ENCODE results near the gene PSAPL1. TPM values are rescaled to one million over a fixed set of nuclear protein-coding genes. Genes with fewer than 3 reads are reported as not detected.

PSAPL1 gene
- total and polyA plus RNA-seq, 9 of the 15 experiments (the other 6 are each of a cell fraction or from before 2014, with no cell fraction given): not detected

GRCh38 chr4:7410446-7410845 is 24.3 kb downstream of the PSAPL1 start (continued):
- TF ChIP-seq, protein P1, sequence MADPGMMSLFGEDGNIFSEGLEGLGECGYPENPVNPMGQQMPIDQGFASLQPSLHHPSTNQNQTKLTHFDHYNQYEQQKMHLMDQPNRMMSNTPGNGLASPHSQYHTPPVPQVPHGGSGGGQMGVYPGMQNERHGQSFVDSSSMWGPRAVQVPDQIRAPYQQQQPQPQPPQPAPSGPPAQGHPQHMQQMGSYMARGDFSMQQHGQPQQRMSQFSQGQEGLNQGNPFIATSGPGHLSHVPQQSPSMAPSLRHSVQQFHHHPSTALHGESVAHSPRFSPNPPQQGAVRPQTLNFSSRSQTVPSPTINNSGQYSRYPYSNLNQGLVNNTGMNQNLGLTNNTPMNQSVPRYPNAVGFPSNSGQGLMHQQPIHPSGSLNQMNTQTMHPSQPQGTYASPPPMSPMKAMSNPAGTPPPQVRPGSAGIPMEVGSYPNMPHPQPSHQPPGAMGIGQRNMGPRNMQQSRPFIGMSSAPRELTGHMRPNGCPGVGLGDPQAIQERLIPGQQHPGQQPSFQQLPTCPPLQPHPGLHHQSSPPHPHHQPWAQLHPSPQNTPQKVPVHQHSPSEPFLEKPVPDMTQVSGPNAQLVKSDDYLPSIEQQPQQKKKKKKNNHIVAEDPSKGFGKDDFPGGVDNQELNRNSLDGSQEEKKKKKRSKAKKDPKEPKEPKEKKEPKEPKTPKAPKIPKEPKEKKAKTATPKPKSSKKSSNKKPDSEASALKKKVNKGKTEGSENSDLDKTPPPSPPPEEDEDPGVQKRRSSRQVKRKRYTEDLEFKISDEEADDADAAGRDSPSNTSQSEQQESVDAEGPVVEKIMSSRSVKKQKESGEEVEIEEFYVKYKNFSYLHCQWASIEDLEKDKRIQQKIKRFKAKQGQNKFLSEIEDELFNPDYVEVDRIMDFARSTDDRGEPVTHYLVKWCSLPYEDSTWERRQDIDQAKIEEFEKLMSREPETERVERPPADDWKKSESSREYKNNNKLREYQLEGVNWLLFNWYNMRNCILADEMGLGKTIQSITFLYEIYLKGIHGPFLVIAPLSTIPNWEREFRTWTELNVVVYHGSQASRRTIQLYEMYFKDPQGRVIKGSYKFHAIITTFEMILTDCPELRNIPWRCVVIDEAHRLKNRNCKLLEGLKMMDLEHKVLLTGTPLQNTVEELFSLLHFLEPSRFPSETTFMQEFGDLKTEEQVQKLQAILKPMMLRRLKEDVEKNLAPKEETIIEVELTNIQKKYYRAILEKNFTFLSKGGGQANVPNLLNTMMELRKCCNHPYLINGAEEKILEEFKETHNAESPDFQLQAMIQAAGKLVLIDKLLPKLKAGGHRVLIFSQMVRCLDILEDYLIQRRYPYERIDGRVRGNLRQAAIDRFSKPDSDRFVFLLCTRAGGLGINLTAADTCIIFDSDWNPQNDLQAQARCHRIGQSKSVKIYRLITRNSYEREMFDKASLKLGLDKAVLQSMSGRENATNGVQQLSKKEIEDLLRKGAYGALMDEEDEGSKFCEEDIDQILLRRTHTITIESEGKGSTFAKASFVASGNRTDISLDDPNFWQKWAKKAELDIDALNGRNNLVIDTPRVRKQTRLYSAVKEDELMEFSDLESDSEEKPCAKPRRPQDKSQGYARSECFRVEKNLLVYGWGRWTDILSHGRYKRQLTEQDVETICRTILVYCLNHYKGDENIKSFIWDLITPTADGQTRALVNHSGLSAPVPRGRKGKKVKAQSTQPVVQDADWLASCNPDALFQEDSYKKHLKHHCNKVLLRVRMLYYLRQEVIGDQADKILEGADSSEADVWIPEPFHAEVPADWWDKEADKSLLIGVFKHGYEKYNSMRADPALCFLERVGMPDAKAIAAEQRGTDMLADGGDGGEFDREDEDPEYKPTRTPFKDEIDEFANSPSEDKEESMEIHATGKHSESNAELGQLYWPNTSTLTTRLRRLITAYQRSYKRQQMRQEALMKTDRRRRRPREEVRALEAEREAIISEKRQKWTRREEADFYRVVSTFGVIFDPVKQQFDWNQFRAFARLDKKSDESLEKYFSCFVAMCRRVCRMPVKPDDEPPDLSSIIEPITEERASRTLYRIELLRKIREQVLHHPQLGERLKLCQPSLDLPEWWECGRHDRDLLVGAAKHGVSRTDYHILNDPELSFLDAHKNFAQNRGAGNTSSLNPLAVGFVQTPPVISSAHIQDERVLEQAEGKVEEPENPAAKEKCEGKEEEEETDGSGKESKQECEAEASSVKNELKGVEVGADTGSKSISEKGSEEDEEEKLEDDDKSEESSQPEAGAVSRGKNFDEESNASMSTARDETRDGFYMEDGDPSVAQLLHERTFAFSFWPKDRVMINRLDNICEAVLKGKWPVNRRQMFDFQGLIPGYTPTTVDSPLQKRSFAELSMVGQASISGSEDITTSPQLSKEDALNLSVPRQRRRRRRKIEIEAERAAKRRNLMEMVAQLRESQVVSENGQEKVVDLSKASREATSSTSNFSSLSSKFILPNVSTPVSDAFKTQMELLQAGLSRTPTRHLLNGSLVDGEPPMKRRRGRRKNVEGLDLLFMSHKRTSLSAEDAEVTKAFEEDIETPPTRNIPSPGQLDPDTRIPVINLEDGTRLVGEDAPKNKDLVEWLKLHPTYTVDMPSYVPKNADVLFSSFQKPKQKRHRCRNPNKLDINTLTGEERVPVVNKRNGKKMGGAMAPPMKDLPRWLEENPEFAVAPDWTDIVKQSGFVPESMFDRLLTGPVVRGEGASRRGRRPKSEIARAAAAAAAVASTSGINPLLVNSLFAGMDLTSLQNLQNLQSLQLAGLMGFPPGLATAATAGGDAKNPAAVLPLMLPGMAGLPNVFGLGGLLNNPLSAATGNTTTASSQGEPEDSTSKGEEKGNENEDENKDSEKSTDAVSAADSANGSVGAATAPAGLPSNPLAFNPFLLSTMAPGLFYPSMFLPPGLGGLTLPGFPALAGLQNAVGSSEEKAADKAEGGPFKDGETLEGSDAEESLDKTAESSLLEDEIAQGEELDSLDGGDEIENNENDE (IDR thresholded peaks at IDR 0.05; ENCODE audit: low read depth, low read length): no peak
- no peak for TF ChIP-seq ILF3 (IDR thresholded peaks at IDR 0.05; ENCODE audit: borderline replicate concordance)
- TF ChIP-seq ZNF124 (CRISPR knock-in tag; IDR thresholded peaks at IDR 0.05): no peak
- TF ChIP-seq ARID3A (IDR thresholded peaks at IDR 0.05; ENCODE audit: borderline replicate concordance, low read depth, low read length): no peak
